ENCODE data around the gene TELO2.

TELO2 gene

DNA sequence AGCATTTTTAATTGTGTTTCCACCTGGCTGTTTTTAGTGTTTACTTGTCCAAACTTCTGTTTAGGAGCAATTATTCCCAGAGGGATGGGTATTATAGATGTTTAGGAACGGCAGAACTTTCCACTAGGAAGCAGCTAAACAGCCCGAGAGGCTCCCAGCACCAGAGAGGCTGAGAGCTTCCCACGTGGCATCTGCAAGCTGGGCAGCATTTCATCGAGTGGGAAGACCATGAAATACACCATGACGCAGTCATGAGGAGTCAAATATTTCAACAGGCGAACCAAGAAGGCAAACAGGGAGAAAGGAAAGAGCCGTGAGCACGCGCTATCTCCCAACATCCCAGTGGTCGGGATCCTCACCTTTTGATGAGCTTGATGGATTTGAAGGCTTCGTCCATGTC, 64.4 kb downstream of the TELO2 start:
- ChIA-PET CTCF (interaction anchor here (0.6 kb wide), 1 partner anchor 186 kb away, joined by 5 read pairs; no protein-coding TSS in a partner anchor), POLR2A (interaction anchor here (0.6 kb wide), 1 partner anchor 231 kb away, joined by 5 read pairs; no protein-coding TSS in a partner anchor)
- peaks cover 3 to 78% of the 10 kb centered on the region in 2 experiments; a peak in 2 of 3 replicates for H3K36me3 ChIP-seq (ENCODE audit: control insufficient read depth in 2 of 2, insufficient read depth in 1 of 2, low read length in 2 of 2)
- no peaks in the 10 kb centered on the region for H3K4me1 ChIP-seq (ENCODE audit: control insufficient read depth, insufficient read depth, low read length)
- TF ChIP-seq, protein P1, sequence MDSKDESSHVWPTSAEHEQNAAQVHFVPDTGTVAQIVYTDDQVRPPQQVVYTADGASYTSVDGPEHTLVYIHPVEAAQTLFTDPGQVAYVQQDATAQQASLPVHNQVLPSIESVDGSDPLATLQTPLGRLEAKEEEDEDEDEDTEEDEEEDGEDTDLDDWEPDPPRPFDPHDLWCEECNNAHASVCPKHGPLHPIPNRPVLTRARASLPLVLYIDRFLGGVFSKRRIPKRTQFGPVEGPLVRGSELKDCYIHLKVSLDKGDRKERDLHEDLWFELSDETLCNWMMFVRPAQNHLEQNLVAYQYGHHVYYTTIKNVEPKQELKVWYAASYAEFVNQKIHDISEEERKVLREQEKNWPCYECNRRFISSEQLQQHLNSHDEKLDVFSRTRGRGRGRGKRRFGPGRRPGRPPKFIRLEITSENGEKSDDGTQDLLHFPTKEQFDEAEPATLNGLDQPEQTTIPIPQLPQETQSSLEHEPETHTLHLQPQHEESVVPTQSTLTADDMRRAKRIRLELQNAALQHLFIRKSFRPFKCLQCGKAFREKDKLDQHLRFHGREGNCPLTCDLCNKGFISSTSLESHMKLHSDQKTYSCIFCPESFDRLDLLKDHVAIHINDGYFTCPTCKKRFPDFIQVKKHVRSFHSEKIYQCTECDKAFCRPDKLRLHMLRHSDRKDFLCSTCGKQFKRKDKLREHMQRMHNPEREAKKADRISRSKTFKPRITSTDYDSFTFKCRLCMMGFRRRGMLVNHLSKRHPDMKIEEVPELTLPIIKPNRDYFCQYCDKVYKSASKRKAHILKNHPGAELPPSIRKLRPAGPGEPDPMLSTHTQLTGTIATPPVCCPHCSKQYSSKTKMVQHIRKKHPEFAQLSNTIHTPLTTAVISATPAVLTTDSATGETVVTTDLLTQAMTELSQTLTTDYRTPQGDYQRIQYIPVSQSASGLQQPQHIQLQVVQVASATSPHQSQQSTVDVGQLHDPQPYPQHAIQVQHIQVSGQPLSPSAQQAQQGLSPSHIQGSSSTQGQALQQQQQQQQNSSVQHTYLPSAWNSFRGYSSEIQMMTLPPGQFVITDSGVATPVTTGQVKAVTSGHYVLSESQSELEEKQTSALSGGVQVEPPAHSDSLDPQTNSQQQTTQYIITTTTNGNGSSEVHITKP (tag by site-specific recombination; IDR thresholded peaks at IDR 0.05), result no peak
- TF ChIP-seq, protein P2, sequence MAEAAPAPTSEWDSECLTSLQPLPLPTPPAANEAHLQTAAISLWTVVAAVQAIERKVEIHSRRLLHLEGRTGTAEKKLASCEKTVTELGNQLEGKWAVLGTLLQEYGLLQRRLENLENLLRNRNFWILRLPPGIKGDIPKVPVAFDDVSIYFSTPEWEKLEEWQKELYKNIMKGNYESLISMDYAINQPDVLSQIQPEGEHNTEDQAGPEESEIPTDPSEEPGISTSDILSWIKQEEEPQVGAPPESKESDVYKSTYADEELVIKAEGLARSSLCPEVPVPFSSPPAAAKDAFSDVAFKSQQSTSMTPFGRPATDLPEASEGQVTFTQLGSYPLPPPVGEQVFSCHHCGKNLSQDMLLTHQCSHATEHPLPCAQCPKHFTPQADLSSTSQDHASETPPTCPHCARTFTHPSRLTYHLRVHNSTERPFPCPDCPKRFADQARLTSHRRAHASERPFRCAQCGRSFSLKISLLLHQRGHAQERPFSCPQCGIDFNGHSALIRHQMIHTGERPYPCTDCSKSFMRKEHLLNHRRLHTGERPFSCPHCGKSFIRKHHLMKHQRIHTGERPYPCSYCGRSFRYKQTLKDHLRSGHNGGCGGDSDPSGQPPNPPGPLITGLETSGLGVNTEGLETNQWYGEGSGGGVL (tag by site-specific recombination; IDR thresholded peaks at IDR 0.05), result no peak
- TF ChIP-seq ZBTB6 (tag by site-specific recombination; IDR thresholded peaks at IDR 0.05), result no peak
- no peak for TF ChIP-seq ZNF776 (tag by site-specific recombination; IDR thresholded peaks at IDR 0.05; ENCODE audit: borderline replicate concordance)
- no peak for TF ChIP-seq ZNF350 (tag by site-specific recombination; IDR thresholded peaks at IDR 0.05)
- no peak for TF ChIP-seq HOXC10 (CRISPR knock-in tag; IDR thresholded peaks at IDR 0.05)
- no peak for TF ChIP-seq ZNF837 (tag by site-specific recombination; IDR thresholded peaks at IDR 0.05)
- TF ChIP-seq ZNF843 (tag by site-specific recombination; IDR thresholded peaks at IDR 0.05), result no peak
- no peak for TF ChIP-seq ZNF560 (tag by site-specific recombination; IDR thresholded peaks at IDR 0.05; ENCODE audit: borderline replicate concordance)
- no peak for TF ChIP-seq ZNF138 (tag by site-specific recombination; IDR thresholded peaks at IDR 0.05; ENCODE audit: borderline replicate concordance)
- TF ChIP-seq KLF8 (tag by site-specific recombination; IDR thresholded peaks at IDR 0.05), result no peak
- TF ChIP-seq ZNF221 (tag by site-specific recombination; IDR thresholded peaks at IDR 0.05; ENCODE audit: borderline replicate concordance), result no peak
- TF ChIP-seq, protein P3, sequence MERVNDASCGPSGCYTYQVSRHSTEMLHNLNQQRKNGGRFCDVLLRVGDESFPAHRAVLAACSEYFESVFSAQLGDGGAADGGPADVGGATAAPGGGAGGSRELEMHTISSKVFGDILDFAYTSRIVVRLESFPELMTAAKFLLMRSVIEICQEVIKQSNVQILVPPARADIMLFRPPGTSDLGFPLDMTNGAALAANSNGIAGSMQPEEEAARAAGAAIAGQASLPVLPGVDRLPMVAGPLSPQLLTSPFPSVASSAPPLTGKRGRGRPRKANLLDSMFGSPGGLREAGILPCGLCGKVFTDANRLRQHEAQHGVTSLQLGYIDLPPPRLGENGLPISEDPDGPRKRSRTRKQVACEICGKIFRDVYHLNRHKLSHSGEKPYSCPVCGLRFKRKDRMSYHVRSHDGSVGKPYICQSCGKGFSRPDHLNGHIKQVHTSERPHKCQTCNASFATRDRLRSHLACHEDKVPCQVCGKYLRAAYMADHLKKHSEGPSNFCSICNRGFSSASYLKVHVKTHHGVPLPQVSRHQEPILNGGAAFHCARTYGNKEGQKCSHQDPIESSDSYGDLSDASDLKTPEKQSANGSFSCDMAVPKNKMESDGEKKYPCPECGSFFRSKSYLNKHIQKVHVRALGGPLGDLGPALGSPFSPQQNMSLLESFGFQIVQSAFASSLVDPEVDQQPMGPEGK (tag by site-specific recombination; IDR thresholded peaks at IDR 0.05), result no peak
- TF ChIP-seq SETDB1 (IDR thresholded peaks at IDR 0.05; ENCODE audit: insufficient read length, low read length), result no peak
- TF ChIP-seq ZFP3 (tag by site-specific recombination; IDR thresholded peaks at IDR 0.05; ENCODE audit: low read depth), result no peak
- TF ChIP-seq ZNF248 (tag by site-specific recombination; IDR thresholded peaks at IDR 0.05), result no peak
- no peak for TF ChIP-seq ZNF530 (tag by site-specific recombination; IDR thresholded peaks at IDR 0.05; ENCODE audit: low read depth)
- no peaks in the 10 kb centered on the region for H3K9me3 ChIP-seq (ENCODE audit: control insufficient read depth, insufficient read depth, low read depth, low read length)
- H3K4me3 ChIP-seq (ENCODE audit: low read depth, low read length), result no peak overlapping the region
- no peak overlapping the region for H3K27ac ChIP-seq (ENCODE audit: extremely low read depth, low read depth, low read length)
